IMR-90 (cell line): ENCODE data around the gene SAP30BP. TPM values are rescaled to one million over a fixed set of nuclear protein-coding genes. Genes with fewer than 3 reads are reported as not detected.

Source experiments
- ATAC-seq: fragments of 200-7000 bp; cut with Tn5 transposase; 2 replicates; pipeline ENCODE4 v1.9.1; 2020; ENCODE audit warnings: low read depth, mild to moderate bottlenecking, moderate library complexity
- BruUV-seq: library from RNA; stranded (reverse); fragments of 400-500 nt; replicated peaks from 2 replicates; lab custom pipeline; 2021; lab: Mats Ljungman, UMichigan
- CTCF ChIA-PET: fragments of 300-600 bp; formaldehyde crosslinking; extraction: SDS; loops from one replicate; lab custom pipeline; 2021; ENCODE audit warnings: antibody characterized with exemption; lab: Yijun Ruan, JAX
- POLR2A ChIA-PET: fragments of 300-600 bp; sonication (Branson Sonifier 250); formaldehyde crosslinking; loops from one replicate; lab custom pipeline; 2022; ENCODE audit warnings: antibody characterized with exemption; ENCODE audit not compliant: unreplicated experiment; lab: Charles Lee
- DNase-seq: peaks from one replicate; pipeline ENCODE4 v3.0.0; 2013
- H2AFZ ChIP-seq: replicated peaks from 2 replicates; pipeline ENCODE3; 2013; ENCODE audit warnings: low read length, mild to moderate bottlenecking; ENCODE audit not compliant: poor library complexity
- H2AK5ac ChIP-seq: 2 replicates; pipeline ENCODE4 v1.6.1; 2013; ENCODE audit warnings: low read depth, low read length, inconsistent platforms
- H2AK9ac ChIP-seq: replicated peaks from 2 replicates; pipeline ENCODE3; 2013; ENCODE audit warnings: mild to moderate bottlenecking, low read depth, low read length, moderate library complexity; ENCODE audit not compliant: poor library complexity
- H2BK120ac ChIP-seq: 2 replicates; pipeline ENCODE4 v1.6.1; 2013; ENCODE audit warnings: low read depth, low read length, inconsistent platforms
- H2BK15ac ChIP-seq: 3 replicates; pipeline ENCODE4 v1.6.1; 2013; ENCODE audit warnings: low read depth, low read length, inconsistent platforms
- H2BK20ac ChIP-seq: 2 replicates; pipeline ENCODE4 v1.6.1; 2013; ENCODE audit warnings: low read depth, mild to moderate bottlenecking, inconsistent platforms, low read length, moderate library complexity
- H2BK5ac ChIP-seq: 2 replicates; pipeline ENCODE4 v1.6.1; 2013; ENCODE audit warnings: mild to moderate bottlenecking, low read depth, low read length, inconsistent platforms; ENCODE audit not compliant: poor library complexity, severe bottlenecking
- H3K14ac ChIP-seq: replicated peaks from 2 replicates; pipeline ENCODE4 v1.6.1; 2013; ENCODE audit warnings: low read depth, low read length, inconsistent platforms
- H3K18ac ChIP-seq: 2 replicates; pipeline ENCODE4 v1.6.1; 2013; ENCODE audit warnings: low read depth, low read length, control low read depth
- H3K23ac ChIP-seq: 2 replicates; pipeline ENCODE4 v1.6.1; 2013; ENCODE audit warnings: low read depth, low read length, inconsistent platforms
- H3K27ac ChIP-seq: 2 replicates; pipeline ENCODE4 v1.5.1; 2013; ENCODE audit warnings: mild to moderate bottlenecking, control low read depth, low read length; ENCODE audit not compliant: insufficient read depth
- H3K27me3 ChIP-seq: 2 replicates; pipeline ENCODE4 v1.6.1; 2013; ENCODE audit warnings: low read length; ENCODE audit not compliant: control insufficient read depth, insufficient read depth
- H3K36me3 ChIP-seq: 2 replicates; pipeline ENCODE4 v1.6.1; 2013; ENCODE audit warnings: low read length, mixed read lengths; ENCODE audit not compliant: control insufficient read depth, insufficient read depth
- H3K4ac ChIP-seq: 2 replicates; pipeline ENCODE4 v1.6.1; 2013; ENCODE audit warnings: low read depth, low read length, inconsistent platforms
- H3K4me1 ChIP-seq: 2 replicates; pipeline ENCODE4 v1.6.1; 2013; ENCODE audit warnings: low read length, mixed read lengths; ENCODE audit not compliant: control insufficient read depth, insufficient read depth
- H3K4me2 ChIP-seq: 2 replicates; pipeline ENCODE4 v1.6.1; 2013; ENCODE audit warnings: low read depth, mild to moderate bottlenecking, control low read depth, low read length, moderate library complexity
- H3K4me3 ChIP-seq: 2 replicates; pipeline ENCODE4 v1.5.1; 2013; ENCODE audit warnings: low read depth, mild to moderate bottlenecking, control low read depth, low read length, moderate library complexity; ENCODE audit not compliant: insufficient read depth
- H3K56ac ChIP-seq: 2 replicates; pipeline ENCODE4 v1.6.1; 2013; ENCODE audit warnings: low read length, inconsistent platforms; ENCODE audit not compliant: insufficient read depth; ENCODE audit errors: extremely low read depth
- H3K79me1 ChIP-seq, 2 experiments: 2 replicates each; pipeline ENCODE4 v1.6.1; 2013; ENCODE audit warnings: low read length in 2 of 2, inconsistent platforms in 1 of 2, low read depth in 1 of 2
- H3K9ac ChIP-seq: 2 replicates; pipeline ENCODE4 v1.6.1; 2013; ENCODE audit warnings: low read depth, low read length, control low read depth
- H3K9me1 ChIP-seq: 2 replicates; pipeline ENCODE4 v1.6.1; 2013; ENCODE audit warnings: low read length, inconsistent platforms; ENCODE audit not compliant: insufficient read depth
- H3K9me3 ChIP-seq: 2 replicates; pipeline ENCODE4 v1.6.1; 2013; ENCODE audit warnings: low read length; ENCODE audit not compliant: control insufficient read depth, insufficient read depth
- H4K20me1 ChIP-seq: 2 replicates; pipeline ENCODE4 v1.6.1; 2013; ENCODE audit warnings: low read length, inconsistent platforms; ENCODE audit not compliant: insufficient read depth
- H4K5ac ChIP-seq: 2 replicates; pipeline ENCODE4 v1.6.1; 2013; ENCODE audit warnings: mild to moderate bottlenecking, low read depth, low read length, control low read depth
- H4K8ac ChIP-seq, 2 experiments: 2 replicates each; pipeline ENCODE4 v1.6.1; 2013; ENCODE audit warnings: low read depth in 2 of 2, low read length in 2 of 2, control low read depth in 1 of 2, inconsistent platforms in 1 of 2
- H4K91ac ChIP-seq: 2 replicates; pipeline ENCODE4 v1.6.1; 2013; ENCODE audit warnings: low read depth, low read length, inconsistent platforms; ENCODE audit not compliant: insufficient read depth
- CEBPB ChIP-seq: IDR thresholded peaks from 2 replicates; pipeline ENCODE4 v1.6.1; 2012; ENCODE audit warnings: low read depth, low read length, improper control_type of control experiment
- FOS ChIP-seq: fragments of 150-350 bp; IDR thresholded peaks from 2 replicates; pipeline ENCODE4 v1.6.1; 2016; ENCODE audit warnings: low read depth, low read length
- MAFK ChIP-seq: IDR thresholded peaks from 2 replicates; pipeline ENCODE4 v1.6.1; 2012; ENCODE audit warnings: low read depth, low read length, improper control_type of control experiment
- MXI1 ChIP-seq: IDR thresholded peaks from 2 replicates; pipeline ENCODE4 v1.6.1; 2012; ENCODE audit warnings: low read depth, mild to moderate bottlenecking, low read length, moderate library complexity, borderline replicate concordance
- NFE2L2 ChIP-seq: fragments of 150-350 bp; IDR thresholded peaks from 2 replicates; pipeline ENCODE4 v1.6.1; 2016; ENCODE audit warnings: low read depth, mild to moderate bottlenecking, low read length
- POLR2A ChIP-seq: IDR thresholded peaks from 2 replicates; pipeline ENCODE4 v1.6.1; 2012; ENCODE audit warnings: mild to moderate bottlenecking, low read depth, low read length
- RAD21 ChIP-seq: IDR thresholded peaks from 2 replicates; pipeline ENCODE4 v1.6.1; 2012; ENCODE audit warnings: low read length, improper control_type of control experiment
- RCOR1 ChIP-seq: IDR thresholded peaks from 2 replicates; pipeline ENCODE4 v1.6.1; 2012; ENCODE audit warnings: mild to moderate bottlenecking, low read length, improper control_type of control experiment; ENCODE audit not compliant: insufficient replicate concordance
- SMC3 ChIP-seq: fragments of 150-350 bp; IDR thresholded peaks from 2 replicates; pipeline ENCODE4 v1.6.1; 2016; ENCODE audit warnings: low read depth, mild to moderate bottlenecking, antibody characterized with exemption, low read length, moderate library complexity
- WGBS, 2 experiments: methylation state at CpG; one replicate each; pipeline versions ENCODE4 v1.1.5 to v1.1.7; 2013; ENCODE audit warnings: missing lambda C conversion rate in 2 of 2; ENCODE audit not compliant: insufficient read length in 1 of 2; ENCODE audit errors: extremely low coverage in 2 of 2; 5-methylcytosine and 5-hydroxymethylcytosine counted together
- dilution Hi-C: fragments of 300-500 bp; cut with HindIII; formaldehyde crosslinking; loops from one replicate; pipeline ENCODE4 v1.14.3; 2018; ENCODE audit warnings: low sequenced_read_pairs; ENCODE audit not compliant: unreplicated experiment
- in situ Hi-C: fragments of 300-500 bp; cut with MboI; formaldehyde crosslinking; loops from 3 replicates; pipeline ENCODE4 v1.14.3; 2019; ENCODE audit warnings: low sequenced_read_pairs, inconsistent platforms, mixed read lengths
- intact Hi-C: fragments of 100-400 bp; cut with micrococcal nuclease; formaldehyde crosslinking; loops from 2 replicates; pipeline ENCODE4 v1.10.0; 2022
- polyA plus RNA-seq, 3 experiments: library from polyadenylated mRNA; depleted of rRNA; stranded (reverse); fragments of >200 nt; gene quantifications; 2 replicates each; pipeline ENCODE4 v1.2.3, GENCODE V29; 2012; ENCODE audit warnings: low replicate concordance in 1 of 3
- total RNA-seq: library from RNA; depleted of rRNA; stranded (reverse); fragments of >200 nt; gene quantifications from 2 replicates; pipeline ENCODE4 v1.2.3, GENCODE V29; 2012
- TF ChIP-seq, protein P1 (sequence below): fragments of 150-350 bp; IDR thresholded peaks from 2 replicates; pipeline ENCODE4 v1.6.1; 2016; ENCODE audit warnings: low read depth, mild to moderate bottlenecking, low read length, moderate library complexity, borderline replicate concordance
- TF ChIP-seq, protein P2 (sequence below): fragments of 150-350 bp; IDR thresholded peaks from 2 replicates; pipeline ENCODE4 v1.6.1; 2017; ENCODE audit warnings: mild to moderate bottlenecking, antibody characterized with exemption, low read length, low read depth
- TF ChIP-seq, protein P3 (sequence below): conservative IDR thresholded peaks from 2 replicates; pipeline ENCODE4 v1.5.1; 2012; ENCODE audit warnings: mild to moderate bottlenecking, low read depth, low read length, improper control_type of control experiment

Gene SAP30BP
- total and polyA plus RNA-seq, 2 of the 4 experiments (the other 2 are of a cell fraction), result 70.4 to 139 TPM

DNA sequence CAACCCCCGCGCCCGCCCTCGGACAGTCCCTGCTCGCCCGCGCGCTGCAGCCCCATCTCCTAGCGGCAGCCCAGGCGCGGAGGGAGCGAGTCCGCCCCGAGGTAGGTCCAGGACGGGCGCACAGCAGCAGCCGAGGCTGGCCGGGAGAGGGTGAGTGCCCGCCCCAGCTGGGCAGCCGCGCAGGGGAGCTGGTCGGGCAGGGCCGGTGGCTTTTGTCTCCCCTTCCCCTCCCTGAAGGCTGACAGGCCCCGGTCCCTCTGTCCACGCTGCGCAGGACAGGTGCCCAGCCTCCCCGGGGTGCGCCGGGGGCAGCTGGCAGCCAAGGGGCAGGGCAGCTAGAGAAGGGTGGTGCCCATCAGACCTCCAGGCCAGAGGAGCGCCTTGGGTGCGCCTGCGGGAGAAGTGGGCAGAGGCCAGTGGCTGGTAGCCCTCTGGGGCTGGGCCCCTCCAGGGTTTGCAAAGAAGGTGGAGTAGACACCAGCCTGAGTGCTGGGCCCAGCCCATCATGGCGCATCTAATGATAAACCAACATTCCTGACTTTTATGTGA, 54.4 kb downstream of the SAP30BP start:
- no peak for DNase-seq
- peak; percentile 40 for ATAC-seq

More for the DNA sequence above, 54.4 kb downstream of the SAP30BP start:
- dilution Hi-C loops (no loop called here), in situ Hi-C loops (no loop called here), intact Hi-C loops (no loop called here)
- Histone ChIP-seq H3K23ac (no peak overlapping the region), H3K79me1 (no peaks in the 10 kb centered on the region), H3K56ac (no peak overlapping the region), H2BK120ac (no peak overlapping the region), H4K91ac (no peak overlapping the region), H3K4me3 (no peak overlapping the region), H3K14ac (no peak overlapping the region), H2AK9ac (no peak overlapping the region), H3K4me2 (peak overlapping the region; percentile 50; the same call in 1 of the 2 replicates), H2BK20ac (no peak overlapping the region), H2BK15ac (no peak overlapping the region), H2AK5ac (no peak overlapping the region), H3K9ac (no peak overlapping the region), H3K27me3 (peaks cover 53% of the 10 kb centered on the region), H3K4me1 (no peaks in the 10 kb centered on the region), H3K36me3 (no peaks in the 10 kb centered on the region), H3K4ac (no peak overlapping the region), H4K8ac (no peak overlapping the region), H2BK5ac (no peak overlapping the region), H4K20me1 (no peaks in the 10 kb centered on the region), H2AFZ (peak overlapping the region; percentile 72), H3K9me3 (no peaks in the 10 kb centered on the region), H3K9me1 (no peaks in the 10 kb centered on the region), H3K27ac (no peak overlapping the region), H3K18ac (no peak overlapping the region), H4K5ac (no peak overlapping the region)
- BruUV-seq, result no TSS peak
- no peak for TF ChIP-seq CEBPB
- no peak for TF ChIP-seq SMC3
- TF ChIP-seq POLR2A, result no peak
- no peak for TF ChIP-seq MXI1
- TF ChIP-seq RCOR1, result no peak
- no peak for TF ChIP-seq RAD21
- TF ChIP-seq, protein P1, sequence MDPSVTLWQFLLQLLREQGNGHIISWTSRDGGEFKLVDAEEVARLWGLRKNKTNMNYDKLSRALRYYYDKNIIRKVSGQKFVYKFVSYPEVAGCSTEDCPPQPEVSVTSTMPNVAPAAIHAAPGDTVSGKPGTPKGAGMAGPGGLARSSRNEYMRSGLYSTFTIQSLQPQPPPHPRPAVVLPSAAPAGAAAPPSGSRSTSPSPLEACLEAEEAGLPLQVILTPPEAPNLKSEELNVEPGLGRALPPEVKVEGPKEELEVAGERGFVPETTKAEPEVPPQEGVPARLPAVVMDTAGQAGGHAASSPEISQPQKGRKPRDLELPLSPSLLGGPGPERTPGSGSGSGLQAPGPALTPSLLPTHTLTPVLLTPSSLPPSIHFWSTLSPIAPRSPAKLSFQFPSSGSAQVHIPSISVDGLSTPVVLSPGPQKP, result no peak
- TF ChIP-seq, protein P2, sequence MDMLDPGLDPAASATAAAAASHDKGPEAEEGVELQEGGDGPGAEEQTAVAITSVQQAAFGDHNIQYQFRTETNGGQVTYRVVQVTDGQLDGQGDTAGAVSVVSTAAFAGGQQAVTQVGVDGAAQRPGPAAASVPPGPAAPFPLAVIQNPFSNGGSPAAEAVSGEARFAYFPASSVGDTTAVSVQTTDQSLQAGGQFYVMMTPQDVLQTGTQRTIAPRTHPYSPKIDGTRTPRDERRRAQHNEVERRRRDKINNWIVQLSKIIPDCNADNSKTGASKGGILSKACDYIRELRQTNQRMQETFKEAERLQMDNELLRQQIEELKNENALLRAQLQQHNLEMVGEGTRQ, result no peak
- no peak for TF ChIP-seq MAFK
- TF ChIP-seq, protein P3, sequence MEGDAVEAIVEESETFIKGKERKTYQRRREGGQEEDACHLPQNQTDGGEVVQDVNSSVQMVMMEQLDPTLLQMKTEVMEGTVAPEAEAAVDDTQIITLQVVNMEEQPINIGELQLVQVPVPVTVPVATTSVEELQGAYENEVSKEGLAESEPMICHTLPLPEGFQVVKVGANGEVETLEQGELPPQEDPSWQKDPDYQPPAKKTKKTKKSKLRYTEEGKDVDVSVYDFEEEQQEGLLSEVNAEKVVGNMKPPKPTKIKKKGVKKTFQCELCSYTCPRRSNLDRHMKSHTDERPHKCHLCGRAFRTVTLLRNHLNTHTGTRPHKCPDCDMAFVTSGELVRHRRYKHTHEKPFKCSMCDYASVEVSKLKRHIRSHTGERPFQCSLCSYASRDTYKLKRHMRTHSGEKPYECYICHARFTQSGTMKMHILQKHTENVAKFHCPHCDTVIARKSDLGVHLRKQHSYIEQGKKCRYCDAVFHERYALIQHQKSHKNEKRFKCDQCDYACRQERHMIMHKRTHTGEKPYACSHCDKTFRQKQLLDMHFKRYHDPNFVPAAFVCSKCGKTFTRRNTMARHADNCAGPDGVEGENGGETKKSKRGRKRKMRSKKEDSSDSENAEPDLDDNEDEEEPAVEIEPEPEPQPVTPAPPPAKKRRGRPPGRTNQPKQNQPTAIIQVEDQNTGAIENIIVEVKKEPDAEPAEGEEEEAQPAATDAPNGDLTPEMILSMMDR, result no peak
- TF ChIP-seq NFE2L2, result no peak
- no peak for TF ChIP-seq FOS
- ChIA-PET POLR2A (no interaction called here), CTCF (no interaction called here)
- WGBS, 2 experiments, result 100% methylated on average over 1 of the region's 33 CpGs; no CpG with 5 or more reads in 1 of the 2 experiments
